Spleen (tissue), 11 donors: ENCODE results near the gene MYO18A. TPM values are rescaled to one million over a fixed set of nuclear protein-coding genes. Genes with fewer than 3 reads are reported as not detected.

Experiments used
- DNase-seq: peaks from one replicate; pipeline ENCODE4 v3.0.0-alpha.2; 2020
- H3K27ac ChIP-seq, 8 donors: fragments of 200-600 bp; sonication (generic) in 7 of 8; 1 replicate in 4 of 8; 2 replicates in 4 of 8; pipeline versions ENCODE4 v1.5.0 to v1.8.0; 2016 to 2021; ENCODE audit warnings: inconsistent platforms in 4 of 8, mild to moderate bottlenecking in 4 of 8, moderate library complexity in 1 of 8
- H3K27me3 ChIP-seq, 7 donors: fragments of 200-600 bp; sonication (generic) in 6 of 7; replicated peaks in 1 of 7; 1 replicate in 4 of 7; 2 replicates in 3 of 7; pipeline versions ENCODE4 v1.5.0 to v1.8.0; 2016 to 2021; ENCODE audit warnings: inconsistent platforms in 3 of 7, mild to moderate bottlenecking in 1 of 7
- H3K36me3 ChIP-seq, 6 donors: fragments of 200-600 bp; sonication (generic) in 5 of 6; 1 replicate in 4 of 6; 2 replicates in 2 of 6; pipeline versions ENCODE4 v1.5.0 to v1.8.0; 2016 to 2021; ENCODE audit warnings: inconsistent platforms in 2 of 6
- H3K4me1 ChIP-seq, 6 donors: fragments of 200-600 bp; sonication (generic) in 5 of 6; 1 replicate in 3 of 6; 2 replicates in 3 of 6; pipeline versions ENCODE4 v1.5.0 to v1.8.0; 2016 to 2021; ENCODE audit warnings: inconsistent platforms in 3 of 6
- H3K4me3 ChIP-seq, 8 donors: fragments of 200-600 bp; sonication (generic) in 7 of 8; 1 replicate in 4 of 8; 2 replicates in 4 of 8; pipeline versions ENCODE4 v1.5.0 to v1.8.0; 2016 to 2021; ENCODE audit warnings: inconsistent platforms in 4 of 8, mild to moderate bottlenecking in 4 of 8, moderate library complexity in 2 of 8
- H3K9me3 ChIP-seq, 8 donors: fragments of 200-600 bp; sonication (generic) in 7 of 8; 1 replicate in 4 of 8; 2 replicates in 4 of 8; pipeline versions ENCODE4 v1.5.0 to v1.8.0; 2016 to 2021; ENCODE audit warnings: inconsistent platforms in 4 of 8
- POLR2A ChIP-seq, 3 donors: fragments of 450-650 bp; IDR thresholded peaks; one replicate each; pipeline ENCODE4 v1.5.1; 2017; ENCODE audit warnings: antibody characterized with exemption in 3 of 3, mild to moderate bottlenecking in 1 of 3
- POLR2AphosphoS5 ChIP-seq, 3 donors: sonication (generic); formaldehyde crosslinking; IDR thresholded peaks; one replicate each; pipeline ENCODE4 v1.5.1; 2017; ENCODE audit warnings: antibody characterized with exemption in 3 of 3
- WGBS, 5 donors: extraction: QIAGEN DNeasy Blood & Tissue Kit in 3 of 5; methylation state at CpG; one replicate each; pipeline versions ENCODE4 v1.1.5 to v1.1.7; 2013 to 2018; 5-methylcytosine and 5-hydroxymethylcytosine counted together
- intact Hi-C: fragments of 100-400 bp; cut with DNase I; formaldehyde crosslinking; loops from one replicate; pipeline ENCODE4 v1.15.0; 2023; ENCODE audit warnings: low total_unique reads
- polyA plus RNA-seq, 3 donors: library from polyadenylated mRNA; stranded (reverse); fragments of 200-250 nt; gene quantifications; one replicate each; pipeline ENCODE4 v1.2.1, GENCODE V29; 2013
- total RNA-seq, 7 donors: library from RNA; depleted of rRNA in 3 of 7; stranded (reverse); fragments of >200 nt in 3 of 7; fragmentation: NEBNext Ultra II Directional in 4 of 7; extraction: Animal tissue kit (Norgen Biotek cat#: 25700) in 4 of 7; gene quantifications; one replicate each; pipeline versions ENCODE4 v1.1.0 to v1.2.1, GENCODE V29; 2016 to 2021
- TF ChIP-seq, protein P1 (sequence below), 11 experiments: fragments of 200-600 bp in 7 of 11; fragments of 450-650 bp in 4 of 11; sonication (generic) in 4 of 11; IDR thresholded peaks in 8 of 11; conservative IDR thresholded peaks in 3 of 11; 1 replicate in 7 of 11; 2 replicates in 4 of 11; pipeline versions ENCODE4 v1.4.0 to v1.8.0; 2016 to 2021; ENCODE audit warnings: antibody characterized with exemption in 11 of 11, inconsistent platforms in 4 of 11, mild to moderate bottlenecking in 1 of 11
- donor health status: healthy with polysubstance abuse.
- donor health status: DM: no; HTN: no; CAD: no; lungs with moderate emphysema.
- donor health status: DM: no; HTN: no; CAD: no.
- donor health status: Bipolar disorder and iron deficiency.
- donor health status: healthy.
- donor health status: DM: no; HTN: no; CAD: no.
- donor health status: DM: yes; HTN: yes; CAD: no.

MYO18A gene
- total and polyA plus RNA-seq, 10 donors = 24.2 to 114 (median 68.0) TPM

DNA sequence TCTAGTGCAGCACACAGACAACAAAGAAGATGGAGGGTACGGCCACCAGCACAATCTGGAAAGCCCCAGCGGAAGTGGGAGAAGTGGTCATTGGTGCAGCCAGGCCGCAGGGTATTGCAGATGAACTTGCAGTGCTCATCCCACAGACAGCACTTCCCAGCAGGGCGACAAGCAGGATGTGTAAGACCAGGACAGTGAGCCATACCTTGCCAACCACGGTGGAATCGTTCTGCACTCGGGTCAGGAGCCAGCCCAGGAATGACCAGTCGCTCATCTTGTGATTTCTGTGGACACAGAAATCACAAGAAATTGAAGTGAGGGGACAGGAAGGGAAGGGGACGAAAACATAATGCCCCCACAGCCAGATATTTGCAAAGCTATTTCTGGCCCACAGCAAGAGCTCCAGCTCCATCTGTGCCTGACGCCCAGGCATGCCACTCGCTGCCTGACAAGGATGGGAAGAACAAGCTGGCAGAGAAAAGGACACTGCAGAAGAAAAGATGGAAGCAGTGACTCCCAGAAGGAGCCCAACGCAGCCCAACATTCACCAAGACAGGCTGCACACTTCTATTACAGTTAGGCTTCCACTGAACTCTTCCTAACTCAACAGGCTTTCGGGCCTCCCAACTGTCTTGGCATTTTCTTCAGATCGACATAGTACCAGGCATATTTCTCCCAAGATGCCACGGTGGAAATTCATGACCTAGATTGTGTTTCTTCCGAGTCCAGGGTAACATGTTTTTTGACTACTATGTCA lies 17.5 kb upstream of the MYO18A start:
- intact Hi-C loops = no loop called here
- Histone ChIP-seq H3K4me3 (no peak overlapping the region), H3K36me3 (no peaks in the 10 kb centered on the region), H3K4me1 (peaks cover 0 to 25% (median 12%) of the 10 kb centered on the region in 6 donors), H3K27me3 (no peaks in the 10 kb centered on the region), H3K27ac (no peak overlapping the region), H3K9me3 (no peaks in the 10 kb centered on the region)
- WGBS, 5 donors = 84 to 92% (median 91%) methylated on average over 16 of the region's 16 CpGs
- TF ChIP-seq POLR2A (IDR thresholded peaks at IDR 0.05) = no peak
- TF ChIP-seq, protein P1, sequence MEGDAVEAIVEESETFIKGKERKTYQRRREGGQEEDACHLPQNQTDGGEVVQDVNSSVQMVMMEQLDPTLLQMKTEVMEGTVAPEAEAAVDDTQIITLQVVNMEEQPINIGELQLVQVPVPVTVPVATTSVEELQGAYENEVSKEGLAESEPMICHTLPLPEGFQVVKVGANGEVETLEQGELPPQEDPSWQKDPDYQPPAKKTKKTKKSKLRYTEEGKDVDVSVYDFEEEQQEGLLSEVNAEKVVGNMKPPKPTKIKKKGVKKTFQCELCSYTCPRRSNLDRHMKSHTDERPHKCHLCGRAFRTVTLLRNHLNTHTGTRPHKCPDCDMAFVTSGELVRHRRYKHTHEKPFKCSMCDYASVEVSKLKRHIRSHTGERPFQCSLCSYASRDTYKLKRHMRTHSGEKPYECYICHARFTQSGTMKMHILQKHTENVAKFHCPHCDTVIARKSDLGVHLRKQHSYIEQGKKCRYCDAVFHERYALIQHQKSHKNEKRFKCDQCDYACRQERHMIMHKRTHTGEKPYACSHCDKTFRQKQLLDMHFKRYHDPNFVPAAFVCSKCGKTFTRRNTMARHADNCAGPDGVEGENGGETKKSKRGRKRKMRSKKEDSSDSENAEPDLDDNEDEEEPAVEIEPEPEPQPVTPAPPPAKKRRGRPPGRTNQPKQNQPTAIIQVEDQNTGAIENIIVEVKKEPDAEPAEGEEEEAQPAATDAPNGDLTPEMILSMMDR (IDR thresholded peaks at IDR 0.05 in 8 of 11, conservative IDR thresholded peaks at IDR 0.05 in 3 of 11) = no peak
- TF ChIP-seq POLR2AphosphoS5 (IDR thresholded peaks at IDR 0.05) = no peak
- no peak for DNase-seq

DNA sequence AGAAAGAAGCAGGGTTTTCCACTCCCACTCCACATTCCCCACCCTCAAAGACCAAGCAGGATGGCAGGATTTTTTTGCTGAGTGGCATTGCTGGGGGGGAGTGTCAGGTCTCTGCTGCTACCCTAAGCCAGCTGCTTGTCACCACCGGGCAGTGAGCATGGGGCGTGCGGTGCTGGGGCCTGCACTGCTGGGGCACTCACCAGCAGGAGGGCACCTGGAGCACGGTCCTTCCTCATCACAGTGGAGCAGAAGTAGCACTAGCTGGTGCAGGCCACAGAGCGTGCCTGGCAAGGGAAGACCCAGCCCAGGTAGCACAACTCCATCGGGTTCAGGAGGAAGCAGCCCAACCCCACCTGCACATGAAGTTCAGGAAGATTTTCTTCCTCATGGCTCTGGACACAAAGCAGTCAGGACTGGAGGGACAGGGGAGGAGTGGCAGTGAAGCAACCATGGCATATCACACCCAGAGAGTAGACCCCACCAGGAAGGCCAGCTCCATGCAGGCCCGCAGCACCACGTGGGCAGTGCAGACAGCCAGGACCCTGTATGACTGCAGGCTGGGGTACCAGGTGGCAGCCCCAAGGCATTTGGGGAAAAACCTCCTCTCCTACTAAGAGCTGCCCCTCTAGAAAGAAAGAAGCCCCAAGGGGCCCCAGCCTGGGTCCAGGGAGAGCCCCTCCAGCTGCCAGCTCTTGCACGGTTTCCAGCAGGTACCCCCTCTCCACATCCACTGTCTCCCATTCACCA lies 16.7 kb upstream of the MYO18A start:
- H3K27me3 ChIP-seq = no peaks in the 10 kb centered on the region
- no peak for TF ChIP-seq POLR2A (IDR thresholded peaks at IDR 0.05)
- TF ChIP-seq POLR2AphosphoS5 (IDR thresholded peaks at IDR 0.05) = no peak
- TF ChIP-seq, protein P1 (IDR thresholded peaks at IDR 0.05 in 8 of 11, conservative IDR thresholded peaks at IDR 0.05 in 3 of 11) = no peak
- H3K9me3 ChIP-seq = no peaks in the 10 kb centered on the region
- no peak overlapping the region for H3K27ac ChIP-seq
- no peaks in the 10 kb centered on the region for H3K36me3 ChIP-seq
- 53 to 73% (median 66%) methylated on average over 7 to 9 of the region's 9 CpGs for WGBS, 5 donors
- no peak overlapping the region for H3K4me3 ChIP-seq
- intact Hi-C loops = no loop called here
- peaks cover 0 to 25% (median 12%) of the 10 kb centered on the region in 6 donors for H3K4me1 ChIP-seq
- DNase-seq = peak; percentile 64

DNA sequence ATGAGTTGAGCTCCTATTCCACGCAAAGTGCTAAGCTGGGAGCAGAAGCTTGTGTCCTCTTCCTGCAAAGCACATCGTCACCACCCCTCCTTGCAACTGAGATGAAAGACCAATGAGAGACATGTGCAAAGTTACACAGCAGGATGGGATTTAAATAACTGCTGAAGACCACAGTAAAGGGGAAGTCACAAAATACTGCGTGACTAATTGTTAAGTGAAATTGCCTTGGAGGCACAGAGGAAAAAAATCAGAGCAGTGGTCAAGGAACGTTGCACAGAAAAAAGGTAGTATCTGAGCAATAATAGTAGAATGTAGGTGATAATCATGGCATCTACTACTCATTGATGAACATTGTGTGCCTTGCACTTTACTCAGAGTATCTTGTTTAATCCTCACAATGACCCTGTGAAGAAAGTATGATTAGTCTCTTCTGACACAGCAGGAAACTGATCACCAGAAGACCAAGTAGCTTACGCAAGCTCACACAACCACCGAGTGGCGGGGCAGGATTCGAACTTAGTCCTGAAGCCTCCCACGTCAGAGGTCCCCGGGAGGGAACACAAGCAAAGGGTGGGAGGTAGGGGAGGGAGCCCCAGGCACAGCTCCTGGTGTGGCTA lies 15.4 kb upstream of the MYO18A start:
- peak in 1 of 3 donors; percentile 14 for TF ChIP-seq POLR2A (IDR thresholded peaks at IDR 0.05)
- TF ChIP-seq, protein P1 (IDR thresholded peaks at IDR 0.05 in 8 of 11, conservative IDR thresholded peaks at IDR 0.05 in 3 of 11) = no peak
- peak in 1 of 3 donors; percentile 20 for TF ChIP-seq POLR2AphosphoS5 (IDR thresholded peaks at IDR 0.05)
- peak overlapping the region in 1 of 8 donors; percentile 11 for H3K4me3 ChIP-seq
- intact Hi-C loops = no loop called here
- no peaks in the 10 kb centered on the region for H3K27me3 ChIP-seq
- H3K36me3 ChIP-seq = no peaks in the 10 kb centered on the region
- peaks cover 0 to 25% (median 12%) of the 10 kb centered on the region in 6 donors for H3K4me1 ChIP-seq
- DNase-seq = peak; percentile 64
- H3K27ac ChIP-seq = peak overlapping the region in 4 of 8 donors; percentile 0 to 57 (median 42)
- H3K9me3 ChIP-seq = no peaks in the 10 kb centered on the region
- WGBS, 5 donors = 10 to 39% (median 26%) methylated on average over 9 to 10 of the region's 10 CpGs
